HG03575 (cell line): ENCODE measurements around the gene P2RX3.
"Not testable (repeated sequence)": the region's sequence is repeated elsewhere in the genome, so short reads cannot be mapped to it uniquely, and the experiment has no call there.

Experiments used
- ATAC-seq: cut with Tn5 transposase; IDR thresholded peaks from one replicate; pipeline ENCODE4 v1.9.1; 2021; ENCODE audit not compliant: unreplicated experiment, insufficient number of reproducible peaks, low FRiP score; ENCODE audit errors: extremely low read depth

The P2RX3 gene

DNA sequence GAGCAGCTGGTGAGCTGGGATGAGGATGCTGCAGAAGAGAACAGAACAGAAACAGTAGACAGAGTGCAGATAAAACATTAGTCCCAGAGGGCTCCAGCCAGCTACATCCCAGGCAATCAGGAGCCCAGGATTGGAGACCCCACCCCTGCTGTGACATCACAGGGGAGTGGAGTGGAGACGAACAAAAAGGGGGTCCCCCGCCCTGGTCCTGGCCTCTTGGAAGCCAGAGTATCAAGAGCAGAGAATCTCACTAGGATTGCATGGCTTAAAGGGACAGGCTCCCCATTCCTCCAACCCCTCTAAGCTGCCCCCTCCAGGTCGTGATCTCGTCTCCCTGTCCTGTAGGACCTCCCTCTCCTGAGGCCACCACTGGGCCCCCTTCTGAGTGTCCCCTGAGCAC is at the start of gene P2RX3:
Gene P2RX3, plus strand, starts transcription at position 211 of the 400 bp plus-strand sequence. CDS start 199 bp downstream, outside the sequence.
- ATAC-seq, result no peak

- ATAC-seq, result no peak
Measured at GRCh38 chr11:57288771-57289579, 49.2 kb upstream of the P2RX3 start.

DNA sequence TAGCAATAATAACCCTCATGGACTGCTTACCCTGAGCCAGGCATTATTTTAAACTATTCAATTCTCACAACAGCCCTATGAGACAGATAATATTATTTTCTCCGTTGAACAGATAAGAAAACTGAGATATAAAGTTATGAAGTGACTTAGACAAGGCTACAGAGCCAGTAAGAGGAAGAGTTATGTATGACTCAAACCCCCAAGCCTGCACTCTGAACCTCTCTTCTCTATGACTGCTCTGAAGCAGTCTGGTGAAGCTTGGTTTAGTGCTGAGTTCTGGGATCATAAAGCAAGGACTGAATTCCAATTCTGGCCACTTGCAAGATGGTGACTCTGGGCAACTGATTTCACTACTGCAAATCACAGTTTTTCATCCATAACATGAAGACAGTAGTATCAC is 47.9 kb upstream of the P2RX3 start:
- no peak for ATAC-seq

- ATAC-seq, result no peak
Measured at GRCh38 chr11:57294225-57295131, 43.7 kb upstream of the P2RX3 start.

- not testable (repeated sequence) for ATAC-seq
Measured at GRCh38 chr11:57296205-57296604, 41.9 kb upstream of the P2RX3 start.

DNA sequence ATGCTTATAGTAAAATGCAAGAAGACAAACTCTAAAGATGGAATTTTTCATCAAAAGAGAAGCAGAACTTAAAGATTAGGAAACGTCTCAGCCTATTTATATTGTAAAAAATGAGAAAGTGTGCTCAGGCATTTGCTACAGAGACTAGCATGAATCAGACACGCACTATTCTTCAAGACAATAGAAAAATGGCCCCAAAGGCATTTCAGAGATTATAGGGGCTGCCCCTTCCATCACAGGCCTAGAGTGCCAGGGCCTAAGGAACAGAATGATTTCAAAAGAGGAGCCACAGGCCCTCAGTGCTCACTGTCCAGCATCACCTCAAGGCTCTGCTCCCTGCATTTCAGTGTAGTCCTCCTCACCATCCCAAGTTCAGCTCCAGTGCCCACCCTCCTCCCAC is 40.9 kb upstream of the P2RX3 start:
- no peak for ATAC-seq

- no peak for ATAC-seq
Measured at GRCh38 chr11:57299150-57299737, 38.9 kb upstream of the P2RX3 start.

- no peak for ATAC-seq
Measured at GRCh38 chr11:57300785-57301184, 37.4 kb upstream of the P2RX3 start.

GRCh38 chr11:57301711-57302423 is 36.3 kb upstream of the P2RX3 start:
- no peak for ATAC-seq

GRCh38 chr11:57302489-57302888 is 35.7 kb upstream of the P2RX3 start:
- no peak for ATAC-seq

DNA sequence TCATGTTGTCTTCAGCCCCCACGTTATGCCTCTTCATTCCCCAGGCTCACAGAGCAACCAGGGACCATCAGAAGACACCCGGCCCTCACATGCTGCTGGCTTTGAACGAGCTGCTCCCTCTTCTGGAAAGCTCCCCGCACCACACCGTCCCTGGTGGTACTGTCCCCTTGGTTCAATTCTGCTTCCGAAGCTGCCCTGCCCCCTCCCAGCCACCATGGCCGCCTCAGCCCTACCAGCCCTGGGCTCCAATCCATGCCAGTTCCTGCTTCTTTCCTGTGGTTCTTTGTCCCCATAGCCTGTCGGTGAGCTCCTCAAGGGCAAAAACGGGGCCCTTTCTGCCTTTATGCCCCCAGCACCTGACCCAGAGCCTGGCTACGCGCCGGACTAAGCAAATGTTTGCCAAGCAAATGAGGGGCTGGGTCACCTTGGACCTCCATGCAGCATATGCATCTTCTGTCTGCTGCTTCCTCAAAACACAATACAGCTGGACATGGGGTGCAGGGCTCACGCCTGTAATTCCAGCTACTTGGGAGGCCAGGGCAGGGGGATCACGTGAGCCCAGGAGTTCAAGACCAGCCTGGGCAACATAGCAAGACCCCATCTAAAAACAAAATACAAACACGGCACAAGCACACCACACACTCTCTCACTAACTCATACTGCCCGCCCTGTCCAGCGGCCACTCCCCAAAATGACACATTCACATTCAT is 34.7 kb upstream of the P2RX3 start:
- ATAC-seq, result no peak

GRCh38 chr11:57303990-57304579 is 34.1 kb upstream of the P2RX3 start:
- no peak for ATAC-seq

GRCh38 chr11:57305523-57305922 is 32.6 kb upstream of the P2RX3 start:
- no peak for ATAC-seq

- no peak for ATAC-seq
Measured at GRCh38 chr11:57306161-57306876, 31.8 kb upstream of the P2RX3 start.

DNA sequence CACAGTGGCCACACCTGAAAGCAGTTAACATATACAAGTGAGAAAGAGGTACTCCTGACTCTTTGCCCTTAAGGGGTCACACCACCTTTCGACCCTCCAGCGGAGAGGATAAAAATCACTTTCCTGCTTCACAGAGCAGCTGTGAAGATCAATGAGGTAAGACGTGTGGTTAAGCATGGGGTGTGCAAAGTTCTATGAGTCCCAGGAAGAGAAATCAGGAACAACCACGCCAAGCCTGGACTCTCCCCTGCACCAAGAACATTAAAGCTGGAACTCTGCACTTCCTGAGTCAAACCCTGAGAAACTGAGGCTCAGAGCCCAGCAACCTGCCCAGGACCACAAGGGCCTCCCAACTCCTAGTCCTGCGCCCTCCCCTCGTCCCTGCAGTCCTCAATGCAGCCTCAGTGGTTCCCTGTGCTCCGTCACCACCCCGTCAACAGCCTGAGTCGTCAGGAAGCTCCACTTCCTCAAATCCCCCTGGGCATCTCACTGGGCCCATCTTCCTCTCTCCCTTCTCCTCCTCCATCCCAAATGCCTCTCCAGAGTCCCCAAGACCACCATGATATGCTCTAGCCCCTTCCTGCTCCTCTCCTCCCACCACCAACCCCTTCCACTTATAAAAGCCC is 31.1 kb upstream of the P2RX3 start:
- ATAC-seq, result no peak

DNA sequence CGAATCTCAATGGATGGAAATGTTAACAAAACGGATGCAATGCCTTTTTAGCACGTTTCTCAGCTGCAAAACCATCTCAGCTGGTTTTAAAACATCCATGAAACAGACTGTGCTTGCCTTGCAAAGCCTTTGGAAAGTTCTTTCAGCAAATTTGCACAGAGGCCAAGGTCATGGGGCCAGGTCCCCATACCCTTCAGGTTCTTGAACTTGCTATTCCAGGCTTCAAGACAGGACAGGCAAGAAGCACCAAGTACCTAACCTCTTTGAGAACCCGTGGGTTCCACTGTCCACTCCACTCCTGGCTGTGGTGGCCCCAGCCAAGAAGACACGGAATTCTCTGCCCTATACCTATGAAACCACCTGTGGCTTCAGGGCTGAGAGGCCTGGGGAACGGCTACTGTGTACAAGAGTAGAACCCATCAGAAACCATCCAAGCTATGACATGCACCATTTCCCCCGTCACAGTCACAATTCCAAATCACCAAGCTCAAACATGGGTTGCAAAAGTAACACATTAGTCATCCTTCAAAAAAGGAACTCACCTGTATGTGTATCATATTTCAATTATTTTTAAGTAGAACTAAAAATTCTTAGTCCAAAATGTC is 30.4 kb upstream of the P2RX3 start:
- ATAC-seq, result no peak
